ENCODE measurements around the gene MCMBP.
"Not testable (repeated sequence)": the region's sequence is repeated elsewhere in the genome, so short reads cannot be mapped to it uniquely, and the experiment has no call there.

The MCMBP gene

DNA sequence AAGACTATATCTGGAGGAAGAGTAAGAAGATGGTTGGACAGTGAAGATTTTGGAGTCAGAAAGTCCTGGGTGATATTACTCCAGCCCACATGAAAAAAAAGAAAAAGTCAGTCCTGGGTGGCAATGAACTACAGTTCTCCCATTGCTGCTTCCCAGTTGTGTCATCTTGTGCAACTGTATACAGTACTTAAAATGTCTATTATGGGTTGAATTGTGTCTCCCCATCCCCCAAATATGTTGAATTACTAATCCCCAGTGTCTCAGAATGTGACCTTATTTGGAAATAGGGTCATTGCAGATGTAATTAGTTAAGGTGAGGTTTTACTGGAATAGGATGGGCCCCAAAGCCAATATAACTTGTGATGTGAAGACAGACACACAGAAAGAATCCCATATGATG is 35.5 kb upstream of the MCMBP start:
- Histone ChIP-seq H3K27me3 (no peaks in the 10 kb centered on the region), H3K4me3 (ENCODE audit: low read depth in 1 of 2, low read length in 1 of 2) (no peak overlapping the region), H3K36me3 (peaks cover 82% of the 10 kb centered on the region), H3K4me1 (ENCODE audit: control insufficient read depth in 1 of 2, insufficient read depth in 1 of 2, low read depth in 1 of 2, low read length in 1 of 2) (no peaks in the 10 kb centered on the region), H3K9me3 (no peaks in the 10 kb centered on the region), H3K27ac (no peak overlapping the region)
- TF ChIP-seq, protein P1, sequence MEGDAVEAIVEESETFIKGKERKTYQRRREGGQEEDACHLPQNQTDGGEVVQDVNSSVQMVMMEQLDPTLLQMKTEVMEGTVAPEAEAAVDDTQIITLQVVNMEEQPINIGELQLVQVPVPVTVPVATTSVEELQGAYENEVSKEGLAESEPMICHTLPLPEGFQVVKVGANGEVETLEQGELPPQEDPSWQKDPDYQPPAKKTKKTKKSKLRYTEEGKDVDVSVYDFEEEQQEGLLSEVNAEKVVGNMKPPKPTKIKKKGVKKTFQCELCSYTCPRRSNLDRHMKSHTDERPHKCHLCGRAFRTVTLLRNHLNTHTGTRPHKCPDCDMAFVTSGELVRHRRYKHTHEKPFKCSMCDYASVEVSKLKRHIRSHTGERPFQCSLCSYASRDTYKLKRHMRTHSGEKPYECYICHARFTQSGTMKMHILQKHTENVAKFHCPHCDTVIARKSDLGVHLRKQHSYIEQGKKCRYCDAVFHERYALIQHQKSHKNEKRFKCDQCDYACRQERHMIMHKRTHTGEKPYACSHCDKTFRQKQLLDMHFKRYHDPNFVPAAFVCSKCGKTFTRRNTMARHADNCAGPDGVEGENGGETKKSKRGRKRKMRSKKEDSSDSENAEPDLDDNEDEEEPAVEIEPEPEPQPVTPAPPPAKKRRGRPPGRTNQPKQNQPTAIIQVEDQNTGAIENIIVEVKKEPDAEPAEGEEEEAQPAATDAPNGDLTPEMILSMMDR (IDR thresholded peaks at IDR 0.05), result no peak

DNA sequence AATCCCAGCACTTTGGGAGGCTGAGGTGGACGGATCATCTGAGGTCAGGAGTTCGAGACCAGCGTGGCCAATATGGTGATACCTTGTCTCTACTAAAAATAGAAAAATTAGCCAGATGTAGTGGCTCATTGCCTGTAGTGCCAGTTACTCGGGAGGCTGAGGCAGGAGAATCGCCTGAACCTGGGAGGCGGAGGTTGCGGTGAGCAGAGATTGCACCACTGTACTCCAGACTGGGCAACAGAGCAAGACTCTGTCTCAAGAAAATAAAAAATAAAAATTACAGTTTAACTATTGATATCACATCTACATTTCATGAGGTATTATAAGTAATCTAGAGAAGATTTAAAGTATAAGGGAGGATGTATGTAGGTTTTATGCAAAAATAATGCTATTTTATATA is 35.1 kb upstream of the MCMBP start:
- H3K36me3 ChIP-seq, result peaks cover 82% of the 10 kb centered on the region

DNA sequence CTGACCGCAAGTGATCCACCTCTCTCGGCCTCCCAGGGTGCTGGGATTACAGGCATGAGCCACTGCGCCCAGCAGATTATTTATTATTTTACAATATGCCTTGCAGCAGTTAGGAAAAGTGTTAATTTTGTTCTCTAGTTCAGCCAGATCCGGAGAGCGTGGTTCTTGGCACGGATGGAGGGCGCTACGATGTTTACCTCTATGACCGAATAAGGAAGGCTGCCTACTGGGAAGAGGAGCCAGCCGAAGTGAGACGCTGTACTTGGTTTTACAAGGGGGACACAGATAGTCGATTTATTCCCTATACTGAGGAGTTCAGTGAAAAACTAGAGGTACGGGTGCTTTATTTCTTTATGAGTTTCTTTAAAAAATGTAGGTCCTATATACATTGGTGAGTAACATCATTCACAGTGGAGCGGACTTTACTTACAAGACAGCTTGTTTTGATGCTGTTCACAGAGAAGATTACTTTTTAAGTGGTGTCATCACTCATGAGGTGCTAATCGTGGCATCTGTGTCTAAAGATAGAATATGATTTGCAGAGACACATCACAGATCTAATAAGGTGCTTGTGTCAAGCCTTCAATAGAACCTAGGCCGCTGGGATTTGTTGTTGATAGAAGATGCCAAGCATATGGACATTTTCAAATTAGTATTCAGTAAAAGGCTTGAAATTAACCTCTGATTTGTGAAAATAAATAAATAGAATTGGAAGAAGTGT is 31.5 kb upstream of the MCMBP start:
- Histone ChIP-seq H3K27ac (no peak overlapping the region), H3K4me3 (ENCODE audit: low read depth in 1 of 2, low read length in 1 of 2) (no peak overlapping the region), H3K9me3 (no peaks in the 10 kb centered on the region), H3K4me1 (ENCODE audit: control insufficient read depth in 1 of 2, insufficient read depth in 1 of 2, low read depth in 1 of 2, low read length in 1 of 2) (no peaks in the 10 kb centered on the region), H3K36me3 (peaks cover 67% of the 10 kb centered on the region), H3K27me3 (no peaks in the 10 kb centered on the region)
- TF ChIP-seq, protein P1 (IDR thresholded peaks at IDR 0.05), result no peak

More for the DNA sequence above, 35.1 kb upstream of the MCMBP start:
- H3K4me3 ChIP-seq (ENCODE audit: low read depth in 1 of 2, low read length in 1 of 2); H3K9me3 ChIP-seq; H3K27ac ChIP-seq; H3K27me3 ChIP-seq; H3K4me1 ChIP-seq (ENCODE audit: control insufficient read depth in 1 of 2, insufficient read depth in 1 of 2, low read depth in 1 of 2, low read length in 1 of 2): not testable (repeated sequence)

DNA sequence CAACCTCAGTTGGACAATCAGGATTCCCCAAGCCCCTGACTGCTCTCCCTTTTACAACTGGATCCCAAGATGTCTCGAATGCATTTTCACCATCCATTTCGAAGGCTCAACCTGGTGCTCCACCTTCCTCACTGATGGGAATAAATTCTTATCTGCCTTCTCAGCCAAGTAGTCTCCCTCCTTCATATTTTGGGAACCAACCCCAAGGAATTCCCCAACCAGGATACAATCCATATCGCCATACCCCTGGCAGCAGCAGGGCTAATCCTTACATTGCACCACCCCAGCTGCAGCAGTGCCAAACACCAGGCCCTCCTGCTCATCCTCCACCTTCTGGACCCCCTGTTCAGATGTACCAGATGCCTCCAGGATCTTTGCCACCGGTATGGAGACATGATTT is 25.9 kb upstream of the MCMBP start:
- H3K27ac ChIP-seq, result no peak overlapping the region
- TF ChIP-seq, protein P1 (IDR thresholded peaks at IDR 0.05), result no peak
- H3K4me1 ChIP-seq (ENCODE audit: control insufficient read depth in 1 of 2, insufficient read depth in 1 of 2, low read depth in 1 of 2, low read length in 1 of 2), result no peaks in the 10 kb centered on the region
- H3K9me3 ChIP-seq, result no peaks in the 10 kb centered on the region
- no peak overlapping the region for H3K4me3 ChIP-seq (ENCODE audit: low read depth in 1 of 2, low read length in 1 of 2)
- peaks cover 36% of the 10 kb centered on the region for H3K36me3 ChIP-seq
- no peaks in the 10 kb centered on the region for H3K27me3 ChIP-seq

DNA sequence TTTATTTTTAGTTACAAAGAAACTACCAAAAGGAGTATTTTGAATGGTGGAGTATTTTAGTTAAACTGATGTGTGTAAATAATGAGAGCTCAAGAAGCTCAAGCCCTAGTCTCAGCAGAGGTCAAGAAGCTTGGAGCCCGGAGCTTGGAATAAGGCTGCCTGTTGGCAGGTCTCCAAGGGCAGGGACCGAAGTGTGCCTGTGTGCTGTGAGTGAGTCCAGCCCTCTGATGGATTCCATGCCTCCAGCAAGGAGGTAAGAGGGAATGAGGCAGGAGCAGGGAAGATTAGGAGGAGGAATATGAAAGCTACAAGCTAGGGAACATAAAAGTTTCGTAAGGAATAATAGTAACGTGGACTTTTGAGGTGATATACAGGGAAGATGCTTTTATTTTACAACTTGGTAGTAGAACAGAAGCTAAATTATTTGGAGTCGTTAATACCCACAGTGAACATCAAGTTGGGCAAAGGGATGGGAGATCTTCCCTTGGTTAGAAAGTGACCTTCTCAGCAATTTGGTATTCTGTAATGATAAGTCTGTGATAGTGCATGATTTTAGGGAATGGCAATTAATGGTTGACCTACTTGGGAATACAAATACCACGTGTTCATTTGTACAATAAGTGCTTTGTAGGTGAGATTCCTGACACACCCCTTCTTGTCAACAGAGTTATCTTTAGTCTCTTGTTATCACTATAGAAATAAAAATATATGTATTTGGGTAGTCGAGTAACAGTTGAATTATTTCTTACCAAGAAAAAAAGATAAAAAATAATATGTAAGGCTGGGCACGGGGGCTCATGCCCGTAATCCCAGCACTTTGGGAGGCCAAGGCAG is 24.5 kb upstream of the MCMBP start:
- Histone ChIP-seq H3K27ac (no peak overlapping the region), H3K36me3 (peaks cover 24% of the 10 kb centered on the region), H3K27me3 (no peaks in the 10 kb centered on the region), H3K4me3 (ENCODE audit: low read depth in 1 of 2, low read length in 1 of 2) (no peak overlapping the region), H3K9me3 (no peaks in the 10 kb centered on the region), H3K4me1 (ENCODE audit: control insufficient read depth in 1 of 2, insufficient read depth in 1 of 2, low read depth in 1 of 2, low read length in 1 of 2) (peaks cover 8 to 10% of the 10 kb centered on the region in 2 experiments)
- TF ChIP-seq, protein P1 (IDR thresholded peaks at IDR 0.05), result no peak

Measured in neutrophil (primary cell).